A673 (cell line): ENCODE results near the gene MAP10. TPM values are rescaled to one million over a fixed set of nuclear protein-coding genes. Genes with fewer than 3 reads are reported as not detected.
A peak's percentile ranks its signal among the peaks of the same experiment; 100 is the strongest.

Experiments used
- BruUV-seq: library from RNA; stranded (reverse); fragments of 400-500 nt; replicated peaks from 2 replicates; lab custom pipeline; 2021; lab: Mats Ljungman, UMichigan
- CTCF ChIA-PET: fragments of 300-600 bp; sonication (Branson Sonifier 250); formaldehyde crosslinking; loops from one replicate; lab custom pipeline; 2022; ENCODE audit warnings: antibody characterized with exemption; lab: Charles Lee
- POLR2A ChIA-PET: fragments of 300-600 bp; sonication (Branson Sonifier 250); formaldehyde crosslinking; loops from one replicate; lab custom pipeline; 2022; ENCODE audit warnings: antibody characterized with exemption; ENCODE audit not compliant: low non-redundant PET; lab: Charles Lee
- DNase-seq: peaks from one replicate; pipeline ENCODE4 v3.0.0-alpha.2; 2015; ENCODE audit warnings: low spot score
- H3K27ac ChIP-seq: fragments of 200-600 bp; sonication (generic); 2 replicates; pipeline ENCODE4 v1.5.1; 2016; ENCODE audit warnings: mixed run types, low read depth, mild to moderate bottlenecking, mixed read lengths, antibody characterized with exemption, low read length; ENCODE audit not compliant: poor library complexity, severe bottlenecking
- H3K27me3 ChIP-seq: fragments of 200-600 bp; sonication (generic); replicated peaks from 2 replicates; pipeline ENCODE4 v1.6.1; 2017; ENCODE audit warnings: mixed run types, low read depth, mild to moderate bottlenecking, mixed read lengths, antibody characterized with exemption, low read length; ENCODE audit not compliant: insufficient read depth, poor library complexity
- H3K36me3 ChIP-seq: fragments of 200-600 bp; sonication (generic); 2 replicates; pipeline ENCODE4 v1.6.1; 2016; ENCODE audit warnings: mixed run types, mild to moderate bottlenecking, mixed read lengths, antibody characterized with exemption, low read length; ENCODE audit not compliant: insufficient read depth, poor library complexity, severe bottlenecking
- H3K4me1 ChIP-seq: fragments of 200-600 bp; sonication (generic); 2 replicates; pipeline ENCODE4 v1.6.1; 2017; ENCODE audit warnings: mixed run types, mild to moderate bottlenecking, mixed read lengths, antibody characterized with exemption, low read length; ENCODE audit not compliant: insufficient read depth, poor library complexity, severe bottlenecking
- H3K4me3 ChIP-seq: fragments of 200-600 bp; sonication (generic); 2 replicates; pipeline ENCODE4 v1.5.1; 2016; ENCODE audit warnings: low read depth, mixed run types, mild to moderate bottlenecking, mixed read lengths, low read length; ENCODE audit not compliant: poor library complexity, severe bottlenecking
- H3K9me3 ChIP-seq: fragments of 200-600 bp; sonication (generic); 2 replicates; pipeline ENCODE4 v1.6.1; 2016; ENCODE audit warnings: mixed run types, low read depth, mild to moderate bottlenecking, mixed read lengths, antibody characterized with exemption, low read length; ENCODE audit not compliant: poor library complexity, severe bottlenecking
- EZH2 ChIP-seq: fragments of 200-600 bp; sonication (generic); IDR thresholded peaks from 2 replicates; pipeline ENCODE4 v1.6.1; 2017; ENCODE audit warnings: borderline replicate concordance, low read depth, mild to moderate bottlenecking, mixed read lengths, antibody characterized with exemption, low read length; ENCODE audit not compliant: poor library complexity, severe bottlenecking
- intact Hi-C: fragments of 100-400 bp; cut with micrococcal nuclease; formaldehyde crosslinking; loops from one replicate; pipeline ENCODE4 v1.10.0; 2022; ENCODE audit not compliant: unreplicated experiment
- total RNA-seq: library from RNA; stranded (reverse); gene quantifications from 2 replicates; pipeline ENCODE4 v1.2.3, GENCODE V29; 2021
- TF ChIP-seq, protein P1 (sequence below): fragments of 300-800, 200-600 bp; sonication (generic); conservative IDR thresholded peaks from 2 replicates; pipeline ENCODE4 v1.5.1; 2017; ENCODE audit warnings: low read depth, mild to moderate bottlenecking, antibody characterized with exemption, low read length, moderate library complexity, mixed read lengths

The MAP10 gene
- total RNA-seq, 1 experiment from 2014 or later, result 4.8 TPM

DNA sequence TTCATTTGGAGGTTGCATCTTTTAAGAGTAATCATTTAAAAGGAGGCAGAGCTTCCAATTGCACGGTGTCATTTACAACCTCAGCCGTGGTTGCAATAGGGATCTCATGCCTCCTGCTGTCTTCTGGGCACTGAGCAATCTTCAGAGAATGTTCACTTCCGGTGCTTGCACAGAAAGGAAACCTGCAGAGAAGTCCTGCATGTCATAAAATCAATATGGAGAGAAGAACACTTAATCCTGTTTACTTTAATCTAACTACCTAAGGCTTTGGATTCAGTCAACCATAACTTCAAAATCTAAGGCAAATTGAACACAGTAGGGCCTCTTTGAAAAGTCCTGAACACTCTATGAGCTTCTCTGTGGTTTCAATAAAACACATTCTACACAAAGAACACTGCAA, 11.3 kb upstream of the MAP10 start:
- peak overlapping the region; percentile 78 for H3K27ac ChIP-seq
- peak; percentile 97 for DNase-seq
- TF ChIP-seq, protein P1, sequence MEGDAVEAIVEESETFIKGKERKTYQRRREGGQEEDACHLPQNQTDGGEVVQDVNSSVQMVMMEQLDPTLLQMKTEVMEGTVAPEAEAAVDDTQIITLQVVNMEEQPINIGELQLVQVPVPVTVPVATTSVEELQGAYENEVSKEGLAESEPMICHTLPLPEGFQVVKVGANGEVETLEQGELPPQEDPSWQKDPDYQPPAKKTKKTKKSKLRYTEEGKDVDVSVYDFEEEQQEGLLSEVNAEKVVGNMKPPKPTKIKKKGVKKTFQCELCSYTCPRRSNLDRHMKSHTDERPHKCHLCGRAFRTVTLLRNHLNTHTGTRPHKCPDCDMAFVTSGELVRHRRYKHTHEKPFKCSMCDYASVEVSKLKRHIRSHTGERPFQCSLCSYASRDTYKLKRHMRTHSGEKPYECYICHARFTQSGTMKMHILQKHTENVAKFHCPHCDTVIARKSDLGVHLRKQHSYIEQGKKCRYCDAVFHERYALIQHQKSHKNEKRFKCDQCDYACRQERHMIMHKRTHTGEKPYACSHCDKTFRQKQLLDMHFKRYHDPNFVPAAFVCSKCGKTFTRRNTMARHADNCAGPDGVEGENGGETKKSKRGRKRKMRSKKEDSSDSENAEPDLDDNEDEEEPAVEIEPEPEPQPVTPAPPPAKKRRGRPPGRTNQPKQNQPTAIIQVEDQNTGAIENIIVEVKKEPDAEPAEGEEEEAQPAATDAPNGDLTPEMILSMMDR, result peak; percentile 32
- TF ChIP-seq EZH2, result no peak
- intact Hi-C loops, result loop anchor here (5.0 kb wide), 1 partner anchor 152 kb away; no protein-coding TSS in a partner anchor
- no peak overlapping the region for H3K4me3 ChIP-seq
- no peaks in the 10 kb centered on the region for H3K36me3 ChIP-seq
- no peaks in the 10 kb centered on the region for H3K27me3 ChIP-seq
- H3K4me1 ChIP-seq, result peaks cover 51% of the 10 kb centered on the region
- no peaks in the 10 kb centered on the region for H3K9me3 ChIP-seq
- ChIA-PET POLR2A (interaction anchor here (0.7 kb wide), 2 partner anchors 9 to 1585 kb away, joined by 3 read pairs; no protein-coding TSS in a partner anchor), CTCF (no interaction called here)
- BruUV-seq, result no TSS peak

DNA sequence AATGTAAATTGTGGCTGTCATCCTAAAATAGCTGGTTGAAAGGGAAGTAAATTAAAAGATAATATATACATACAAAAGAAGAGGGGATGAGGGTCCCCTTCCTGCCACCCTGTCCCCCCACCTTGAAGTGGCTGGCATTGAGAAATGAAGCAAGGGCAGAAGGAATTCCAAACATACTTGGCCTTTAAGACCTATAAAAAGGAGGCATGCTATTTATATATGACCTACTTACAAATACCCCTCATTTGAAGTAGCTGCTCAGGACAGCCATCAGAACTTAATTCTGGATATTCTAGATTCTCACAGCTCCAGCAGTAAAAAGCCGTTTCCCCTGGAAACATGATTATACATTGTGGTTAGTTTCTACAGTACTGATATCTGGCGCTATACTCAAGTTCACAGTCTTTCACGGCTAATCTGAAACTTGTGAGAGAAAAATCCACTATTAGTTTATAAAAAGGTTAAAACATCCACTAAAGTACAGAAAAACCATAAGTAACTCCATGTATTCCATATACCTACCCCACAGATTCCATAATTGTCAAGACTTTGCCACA, 9.6 kb upstream of the MAP10 start:
- no peaks in the 10 kb centered on the region for H3K27me3 ChIP-seq
- H3K27ac ChIP-seq, result no peak overlapping the region
- H3K4me3 ChIP-seq, result no peak overlapping the region
- peaks cover 51% of the 10 kb centered on the region for H3K4me1 ChIP-seq
- TF ChIP-seq, protein P1, result no peak
- no peak for TF ChIP-seq EZH2
- H3K36me3 ChIP-seq, result no peaks in the 10 kb centered on the region
- ChIA-PET CTCF (no interaction called here), POLR2A (no interaction called here)
- H3K9me3 ChIP-seq, result no peaks in the 10 kb centered on the region
- no peak for DNase-seq
- intact Hi-C loops, result no loop called here
- BruUV-seq, result no TSS peak

DNA sequence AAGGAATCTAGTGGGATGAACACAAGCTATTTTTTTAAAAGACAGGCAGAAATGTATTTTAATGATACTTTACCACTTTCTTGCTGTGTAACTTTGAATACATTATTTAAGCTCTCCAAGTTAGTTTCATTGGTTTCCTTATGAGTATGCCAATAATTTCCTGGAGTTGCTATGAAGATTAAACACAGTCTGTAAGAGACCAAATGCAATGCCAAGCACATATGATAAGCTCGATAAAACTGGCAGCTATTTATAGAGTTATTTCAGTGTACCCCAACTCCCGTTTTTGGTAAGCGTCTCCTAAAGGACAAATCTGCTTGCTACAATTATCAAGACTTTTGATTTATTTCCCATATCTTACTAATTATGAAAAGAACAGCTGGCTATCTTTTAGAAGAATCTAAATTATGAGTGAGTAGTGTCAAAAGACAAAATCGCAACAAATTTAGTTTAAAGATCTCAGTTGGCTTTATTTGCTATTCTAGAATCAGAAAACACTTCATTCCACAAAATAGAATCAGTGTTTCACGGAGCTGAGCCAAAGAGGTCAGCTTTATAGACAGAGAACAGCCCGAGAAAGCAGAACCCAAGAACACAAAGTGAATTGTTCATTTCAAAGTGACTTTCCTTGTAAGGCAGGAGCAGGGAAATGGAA, 7.2 kb upstream of the MAP10 start:
- intact Hi-C loops, result no loop called here
- Histone ChIP-seq H3K9me3 (no peaks in the 10 kb centered on the region), H3K4me3 (no peak overlapping the region), H3K27ac (no peak overlapping the region), H3K27me3 (no peaks in the 10 kb centered on the region), H3K36me3 (no peaks in the 10 kb centered on the region), H3K4me1 (peaks cover 40% of the 10 kb centered on the region)
- BruUV-seq, result no TSS peak
- POLR2A ChIA-PET, result no interaction called here
- no peak for DNase-seq
- TF ChIP-seq, protein P1, result no peak
- TF ChIP-seq EZH2, result no peak
- CTCF ChIA-PET, result no interaction called here
